Breast epithelium (tissue), 4 donors: ENCODE results near the gene CPA4. TPM values are rescaled to one million over a fixed set of nuclear protein-coding genes. Genes with fewer than 3 reads are reported as not detected.

Source experiments
- DNase-seq, 2 donors: peaks; one replicate each; pipeline ENCODE4 v3.0.0-alpha.2; 2019; ENCODE audit warnings: low spot score in 2 of 2
- H3K27ac ChIP-seq, 2 donors: fragments of 200-600 bp; sonication (generic) in 1 of 2; one replicate each; pipeline ENCODE4 v1.5.1; 2016 to 2019; ENCODE audit warnings: mild to moderate bottlenecking in 1 of 2
- H3K27me3 ChIP-seq, 2 donors: fragments of 200-600 bp; sonication (generic) in 1 of 2; one replicate each; pipeline versions ENCODE4 v1.5.1 to v1.6.0; 2017 to 2019; ENCODE audit warnings: control low read depth in 1 of 2, mild to moderate bottlenecking in 1 of 2
- H3K36me3 ChIP-seq: fragments of 200-600 bp; one replicate; pipeline ENCODE4 v1.5.1; 2019
- H3K4me1 ChIP-seq, 2 donors: fragments of 200-600 bp; sonication (generic); one replicate each; pipeline ENCODE4 v1.5.1; 2016 to 2019; ENCODE audit warnings: control low read depth in 1 of 2
- H3K4me3 ChIP-seq, 3 donors: fragments of 200-600 bp; sonication (generic); 1 replicate in 2 of 3; 2 replicates in 1 of 3; pipeline ENCODE4 v1.5.1; 2016 to 2019; ENCODE audit warnings: mild to moderate bottlenecking in 3 of 3, moderate library complexity in 2 of 3
- H3K9me3 ChIP-seq, 2 donors: fragments of 200-600 bp; sonication (generic) in 1 of 2; one replicate each; pipeline ENCODE4 v1.5.1; 2016 to 2019; ENCODE audit warnings: control low read depth in 1 of 2
- POLR2A ChIP-seq: fragments of 450-650 bp; IDR thresholded peaks from one replicate; pipeline ENCODE4 v1.6.1; 2016; ENCODE audit warnings: antibody characterized with exemption, mild to moderate bottlenecking, moderate library complexity
- POLR2AphosphoS5 ChIP-seq, 3 donors: sonication (generic); formaldehyde crosslinking; IDR thresholded peaks; one replicate each; pipeline ENCODE4 v1.6.1; 2017; ENCODE audit warnings: antibody characterized with exemption in 3 of 3
- intact Hi-C: fragments of 100-400 bp; cut with DNase I; formaldehyde crosslinking; loops from one replicate; pipeline ENCODE4 v1.15.1; 2023; ENCODE audit warnings: low total_unique reads
- total RNA-seq, 3 donors: library from RNA; depleted of rRNA; stranded (reverse); fragments of >200 nt; gene quantifications; one replicate each; pipeline ENCODE4 v1.1.0, GENCODE V29; 2016
- TF ChIP-seq, protein P1 (sequence below), 3 donors: fragments of 450-650 bp; IDR thresholded peaks; one replicate each; pipeline ENCODE4 v1.5.1; 2016 to 2017; ENCODE audit warnings: antibody characterized with exemption in 3 of 3, mild to moderate bottlenecking in 3 of 3, moderate library complexity in 3 of 3

CPA4 gene
- total RNA-seq, 3 donors from 2014 or later, result 0.98 to 2.0 TPM; not detected in 1

DNA sequence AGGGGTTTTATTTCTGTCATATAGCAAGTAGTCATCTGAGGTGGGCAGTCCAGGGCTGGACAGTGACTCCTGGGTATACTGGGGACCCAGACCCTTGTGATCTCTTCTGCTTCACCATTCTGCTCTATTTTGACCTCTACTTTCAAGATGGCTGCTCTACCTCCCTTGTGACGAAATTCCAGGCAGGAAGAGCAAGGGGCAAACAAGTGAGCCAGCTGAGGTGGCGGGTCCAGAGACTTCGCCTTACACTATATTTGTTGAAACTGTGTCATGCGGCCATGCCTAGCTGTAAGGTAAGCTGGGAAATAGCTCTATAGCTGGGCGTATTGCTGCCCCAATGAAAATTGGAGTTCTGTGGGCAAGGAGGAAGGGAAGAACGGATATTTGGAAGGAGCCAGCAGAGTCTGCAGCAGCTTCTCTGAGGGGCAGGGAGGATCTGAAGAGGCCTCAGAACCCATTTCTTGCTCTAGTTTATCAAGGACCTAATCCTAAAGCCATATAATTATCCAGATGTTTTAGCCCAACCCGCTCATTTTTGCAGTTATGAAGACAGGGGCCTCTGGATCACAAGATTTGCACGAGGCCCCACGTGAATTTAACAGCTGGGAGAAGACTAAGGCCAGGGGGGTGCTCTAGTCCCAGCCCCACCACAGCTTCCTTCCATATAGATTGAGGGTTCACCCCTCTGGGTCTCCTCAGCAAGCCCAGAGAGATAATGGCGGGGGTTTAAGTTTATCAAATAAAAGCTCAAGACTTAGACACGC, 79.6 kb downstream of the CPA4 start:
- Histone ChIP-seq H3K4me3 (no peak overlapping the region), H3K4me1 (peaks cover 17 to 30% of the 10 kb centered on the region in 2 donors), H3K9me3 (no peaks in the 10 kb centered on the region), H3K27ac (peak overlapping the region; percentile 74 to 96), H3K36me3 (no peaks in the 10 kb centered on the region), H3K27me3 (no peaks in the 10 kb centered on the region)
- DNase-seq, result no peak
- intact Hi-C loops, result no loop called here
- TF ChIP-seq POLR2A (no peak), POLR2AphosphoS5 (IDR thresholded peaks at IDR 0.05) (no peak)
- TF ChIP-seq, protein P1, sequence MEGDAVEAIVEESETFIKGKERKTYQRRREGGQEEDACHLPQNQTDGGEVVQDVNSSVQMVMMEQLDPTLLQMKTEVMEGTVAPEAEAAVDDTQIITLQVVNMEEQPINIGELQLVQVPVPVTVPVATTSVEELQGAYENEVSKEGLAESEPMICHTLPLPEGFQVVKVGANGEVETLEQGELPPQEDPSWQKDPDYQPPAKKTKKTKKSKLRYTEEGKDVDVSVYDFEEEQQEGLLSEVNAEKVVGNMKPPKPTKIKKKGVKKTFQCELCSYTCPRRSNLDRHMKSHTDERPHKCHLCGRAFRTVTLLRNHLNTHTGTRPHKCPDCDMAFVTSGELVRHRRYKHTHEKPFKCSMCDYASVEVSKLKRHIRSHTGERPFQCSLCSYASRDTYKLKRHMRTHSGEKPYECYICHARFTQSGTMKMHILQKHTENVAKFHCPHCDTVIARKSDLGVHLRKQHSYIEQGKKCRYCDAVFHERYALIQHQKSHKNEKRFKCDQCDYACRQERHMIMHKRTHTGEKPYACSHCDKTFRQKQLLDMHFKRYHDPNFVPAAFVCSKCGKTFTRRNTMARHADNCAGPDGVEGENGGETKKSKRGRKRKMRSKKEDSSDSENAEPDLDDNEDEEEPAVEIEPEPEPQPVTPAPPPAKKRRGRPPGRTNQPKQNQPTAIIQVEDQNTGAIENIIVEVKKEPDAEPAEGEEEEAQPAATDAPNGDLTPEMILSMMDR (IDR thresholded peaks at IDR 0.05), result no peak

Other genes starting within 250 kb of the CPA4 start
- gene ZC3HC1, start 241.8 kb upstream of the CPA4 start, total RNA-seq, result 10 to 100 TPM in 1 of 3 donors, 1 to 10 TPM in 2; 8.8 to 18.9 (median 9.4) TPM
- 10 to 100 TPM; 23.3 to 28.0 (median 28.0) TPM for gene KLHDC10, start 222.6 kb upstream of the CPA4 start, total RNA-seq
- 10 to 100 TPM in 2 of 3 donors, 1 to 10 TPM in 1; 9.0 to 15.7 (median 13.8) TPM for gene TMEM209, start 87.8 kb upstream of the CPA4 start, total RNA-seq
- not detected for gene SSMEM1, start 85.3 kb upstream of the CPA4 start, total RNA-seq
- not detected for gene CPA2, start 26.3 kb upstream of the CPA4 start, total RNA-seq
- not detected for gene CPA5, start 51.7 kb downstream of the CPA4 start, total RNA-seq
- gene CPA1, start 87.3 kb downstream of the CPA4 start, total RNA-seq, result under 1 TPM in 2 of 3 donors, not detected in 1; 0.73 to 0.96 TPM
- gene CEP41, start 147.9 kb downstream of the CPA4 start, total RNA-seq, result 1 to 10 TPM; 5.9 to 8.9 (median 7.0) TPM
- 10 to 100 TPM; 54.9 to 95.7 (median 60.3) TPM for gene MEST, start 198.9 kb downstream of the CPA4 start, total RNA-seq